IMR-90 (cell line): ENCODE data around the gene ZNF609. TPM values are rescaled to one million over a fixed set of nuclear protein-coding genes. Genes with fewer than 3 reads are reported as not detected.

Source experiments
- ATAC-seq: fragments of 200-7000 bp; cut with Tn5 transposase; 2 replicates; pipeline ENCODE4 v1.9.1; 2020; ENCODE audit warnings: low read depth, mild to moderate bottlenecking, moderate library complexity
- BruUV-seq: library from RNA; stranded (reverse); fragments of 400-500 nt; replicated peaks from 2 replicates; lab custom pipeline; 2021; lab: Mats Ljungman, UMichigan
- CTCF ChIA-PET: fragments of 300-600 bp; formaldehyde crosslinking; extraction: SDS; loops from one replicate; lab custom pipeline; 2021; ENCODE audit warnings: antibody characterized with exemption; lab: Yijun Ruan, JAX
- POLR2A ChIA-PET: fragments of 300-600 bp; sonication (Branson Sonifier 250); formaldehyde crosslinking; loops from one replicate; lab custom pipeline; 2022; ENCODE audit warnings: antibody characterized with exemption; ENCODE audit not compliant: unreplicated experiment; lab: Charles Lee
- DNase-seq: peaks from one replicate; pipeline ENCODE4 v3.0.0; 2013
- H2AFZ ChIP-seq: replicated peaks from 2 replicates; pipeline ENCODE3; 2013; ENCODE audit warnings: low read length, mild to moderate bottlenecking; ENCODE audit not compliant: poor library complexity
- H2AK5ac ChIP-seq: 2 replicates; pipeline ENCODE4 v1.6.1; 2013; ENCODE audit warnings: low read depth, low read length, inconsistent platforms
- H2AK9ac ChIP-seq: replicated peaks from 2 replicates; pipeline ENCODE3; 2013; ENCODE audit warnings: mild to moderate bottlenecking, low read depth, low read length, moderate library complexity; ENCODE audit not compliant: poor library complexity
- H2BK120ac ChIP-seq: 2 replicates; pipeline ENCODE4 v1.6.1; 2013; ENCODE audit warnings: low read depth, low read length, inconsistent platforms
- H2BK15ac ChIP-seq: 3 replicates; pipeline ENCODE4 v1.6.1; 2013; ENCODE audit warnings: low read depth, low read length, inconsistent platforms
- H2BK20ac ChIP-seq: 2 replicates; pipeline ENCODE4 v1.6.1; 2013; ENCODE audit warnings: low read depth, mild to moderate bottlenecking, inconsistent platforms, low read length, moderate library complexity
- H2BK5ac ChIP-seq: 2 replicates; pipeline ENCODE4 v1.6.1; 2013; ENCODE audit warnings: mild to moderate bottlenecking, low read depth, low read length, inconsistent platforms; ENCODE audit not compliant: poor library complexity, severe bottlenecking
- H3K14ac ChIP-seq: replicated peaks from 2 replicates; pipeline ENCODE4 v1.6.1; 2013; ENCODE audit warnings: low read depth, low read length, inconsistent platforms
- H3K18ac ChIP-seq: 2 replicates; pipeline ENCODE4 v1.6.1; 2013; ENCODE audit warnings: low read depth, low read length, control low read depth
- H3K23ac ChIP-seq: 2 replicates; pipeline ENCODE4 v1.6.1; 2013; ENCODE audit warnings: low read depth, low read length, inconsistent platforms
- H3K27ac ChIP-seq: 2 replicates; pipeline ENCODE4 v1.5.1; 2013; ENCODE audit warnings: mild to moderate bottlenecking, control low read depth, low read length; ENCODE audit not compliant: insufficient read depth
- H3K27me3 ChIP-seq: 2 replicates; pipeline ENCODE4 v1.6.1; 2013; ENCODE audit warnings: low read length; ENCODE audit not compliant: control insufficient read depth, insufficient read depth
- H3K36me3 ChIP-seq: 2 replicates; pipeline ENCODE4 v1.6.1; 2013; ENCODE audit warnings: low read length, mixed read lengths; ENCODE audit not compliant: control insufficient read depth, insufficient read depth
- H3K4ac ChIP-seq: 2 replicates; pipeline ENCODE4 v1.6.1; 2013; ENCODE audit warnings: low read depth, low read length, inconsistent platforms
- H3K4me1 ChIP-seq: 2 replicates; pipeline ENCODE4 v1.6.1; 2013; ENCODE audit warnings: low read length, mixed read lengths; ENCODE audit not compliant: control insufficient read depth, insufficient read depth
- H3K4me2 ChIP-seq: 2 replicates; pipeline ENCODE4 v1.6.1; 2013; ENCODE audit warnings: low read depth, mild to moderate bottlenecking, control low read depth, low read length, moderate library complexity
- H3K4me3 ChIP-seq: 2 replicates; pipeline ENCODE4 v1.5.1; 2013; ENCODE audit warnings: low read depth, mild to moderate bottlenecking, control low read depth, low read length, moderate library complexity; ENCODE audit not compliant: insufficient read depth
- H3K56ac ChIP-seq: 2 replicates; pipeline ENCODE4 v1.6.1; 2013; ENCODE audit warnings: low read length, inconsistent platforms; ENCODE audit not compliant: insufficient read depth; ENCODE audit errors: extremely low read depth
- H3K79me1 ChIP-seq, 2 experiments: 2 replicates each; pipeline ENCODE4 v1.6.1; 2013; ENCODE audit warnings: low read length in 2 of 2, inconsistent platforms in 1 of 2, low read depth in 1 of 2
- H3K9ac ChIP-seq: 2 replicates; pipeline ENCODE4 v1.6.1; 2013; ENCODE audit warnings: low read depth, low read length, control low read depth
- H3K9me1 ChIP-seq: 2 replicates; pipeline ENCODE4 v1.6.1; 2013; ENCODE audit warnings: low read length, inconsistent platforms; ENCODE audit not compliant: insufficient read depth
- H3K9me3 ChIP-seq: 2 replicates; pipeline ENCODE4 v1.6.1; 2013; ENCODE audit warnings: low read length; ENCODE audit not compliant: control insufficient read depth, insufficient read depth
- H4K20me1 ChIP-seq: 2 replicates; pipeline ENCODE4 v1.6.1; 2013; ENCODE audit warnings: low read length, inconsistent platforms; ENCODE audit not compliant: insufficient read depth
- H4K5ac ChIP-seq: 2 replicates; pipeline ENCODE4 v1.6.1; 2013; ENCODE audit warnings: mild to moderate bottlenecking, low read depth, low read length, control low read depth
- H4K8ac ChIP-seq, 2 experiments: 2 replicates each; pipeline ENCODE4 v1.6.1; 2013; ENCODE audit warnings: low read depth in 2 of 2, low read length in 2 of 2, control low read depth in 1 of 2, inconsistent platforms in 1 of 2
- H4K91ac ChIP-seq: 2 replicates; pipeline ENCODE4 v1.6.1; 2013; ENCODE audit warnings: low read depth, low read length, inconsistent platforms; ENCODE audit not compliant: insufficient read depth
- BHLHE40 ChIP-seq: fragments of 150-350 bp; IDR thresholded peaks from 2 replicates; pipeline ENCODE4 v1.6.1; 2016; ENCODE audit warnings: mild to moderate bottlenecking, low read depth, low read length
- MAZ ChIP-seq: IDR thresholded peaks from 2 replicates; pipeline ENCODE4 v1.6.1; 2012; ENCODE audit warnings: low read depth, mild to moderate bottlenecking, low read length, improper control_type of control experiment, moderate library complexity, borderline replicate concordance
- POLR2A ChIP-seq: IDR thresholded peaks from 2 replicates; pipeline ENCODE4 v1.6.1; 2012; ENCODE audit warnings: mild to moderate bottlenecking, low read depth, low read length
- RAD21 ChIP-seq: IDR thresholded peaks from 2 replicates; pipeline ENCODE4 v1.6.1; 2012; ENCODE audit warnings: low read length, improper control_type of control experiment
- WGBS, 2 experiments: methylation state at CpG; one replicate each; pipeline versions ENCODE4 v1.1.5 to v1.1.7; 2013; ENCODE audit warnings: missing lambda C conversion rate in 2 of 2; ENCODE audit not compliant: insufficient read length in 1 of 2; ENCODE audit errors: extremely low coverage in 2 of 2; 5-methylcytosine and 5-hydroxymethylcytosine counted together
- dilution Hi-C: fragments of 300-500 bp; cut with HindIII; formaldehyde crosslinking; loops from one replicate; pipeline ENCODE4 v1.14.3; 2018; ENCODE audit warnings: low sequenced_read_pairs; ENCODE audit not compliant: unreplicated experiment
- in situ Hi-C: fragments of 300-500 bp; cut with MboI; formaldehyde crosslinking; loops from 3 replicates; pipeline ENCODE4 v1.14.3; 2019; ENCODE audit warnings: low sequenced_read_pairs, inconsistent platforms, mixed read lengths
- intact Hi-C: fragments of 100-400 bp; cut with micrococcal nuclease; formaldehyde crosslinking; loops from 2 replicates; pipeline ENCODE4 v1.10.0; 2022
- polyA plus RNA-seq, 3 experiments: library from polyadenylated mRNA; depleted of rRNA; stranded (reverse); fragments of >200 nt; gene quantifications; 2 replicates each; pipeline ENCODE4 v1.2.3, GENCODE V29; 2012; ENCODE audit warnings: low replicate concordance in 1 of 3
- total RNA-seq: library from RNA; depleted of rRNA; stranded (reverse); fragments of >200 nt; gene quantifications from 2 replicates; pipeline ENCODE4 v1.2.3, GENCODE V29; 2012

The ZNF609 gene
- total and polyA plus RNA-seq, 2 of the 4 experiments (the other 2 are of a cell fraction), result 10.4 to 12.5 TPM

GRCh38 chr15:64571857-64572291 lies 111.5 kb downstream of the ZNF609 start:
- no peak overlapping the region for H3K56ac ChIP-seq
- no peak overlapping the region for H4K91ac ChIP-seq
- no peak overlapping the region for H2BK120ac ChIP-seq
- no TSS peak for BruUV-seq
- no peak overlapping the region for H4K5ac ChIP-seq
- H3K4me1 ChIP-seq, result peaks cover 6% of the 10 kb centered on the region
- no peak for TF ChIP-seq POLR2A
- no peak for TF ChIP-seq MAZ
- TF ChIP-seq RAD21, result no peak
- TF ChIP-seq BHLHE40, result no peak
- H3K36me3 ChIP-seq, result no peaks in the 10 kb centered on the region
- H3K9me1 ChIP-seq, result no peaks in the 10 kb centered on the region; the same call in none of the 2 replicates
- H2BK20ac ChIP-seq, result no peak overlapping the region
- dilution Hi-C loops, result no loop called here
- H3K14ac ChIP-seq, result no peak overlapping the region
- CTCF ChIA-PET, result no interaction called here
- no peak overlapping the region for H2BK15ac ChIP-seq
- WGBS, 2 experiments, result 90% methylated on average over 2 of the region's 4 CpGs; no CpG with 5 or more reads in 1 of the 2 experiments
- POLR2A ChIA-PET, result interaction anchor here (0.6 kb wide), 1 partner anchor 13 kb away, joined by 4 read pairs; no protein-coding TSS in a partner anchor
- H3K27me3 ChIP-seq, result no peaks in the 10 kb centered on the region
- H3K27ac ChIP-seq, result no peak overlapping the region
- H3K18ac ChIP-seq, result no peak overlapping the region
- no peaks in the 10 kb centered on the region for H3K9me3 ChIP-seq
- H2AFZ ChIP-seq, result no peak overlapping the region
- H4K20me1 ChIP-seq, result peaks cover 36% of the 10 kb centered on the region
- DNase-seq, result no peak
- no peak overlapping the region for H3K9ac ChIP-seq
- no peak for ATAC-seq
- in situ Hi-C loops, result no loop called here
- no peak overlapping the region for H3K4me3 ChIP-seq
- no peak overlapping the region for H3K23ac ChIP-seq
- peaks cover 38 to 60% of the 10 kb centered on the region in 2 experiments for H3K79me1 ChIP-seq
- no peak overlapping the region for H3K4me2 ChIP-seq
- H3K4ac ChIP-seq, result no peak overlapping the region
- no peak overlapping the region for H2BK5ac ChIP-seq
- H2AK5ac ChIP-seq, result no peak overlapping the region
- intact Hi-C loops, result no loop called here
- H4K8ac ChIP-seq, result no peak overlapping the region
- H2AK9ac ChIP-seq, result no peak overlapping the region
